Measurements from ENCODE around the gene GREB1L. TPM values are rescaled to one million over a fixed set of nuclear protein-coding genes. Genes with fewer than 3 reads are reported as not detected.
A peak's percentile ranks its signal among the peaks of the same experiment; 100 is the strongest.

The GREB1L gene
- total RNA-seq: 10 to 100 TPM in 1 of 2 donors, 1 to 10 TPM in 1; 2.0 to 21.6 TPM

- intact Hi-C loops (cut with DNase I): loop anchor here (10.0 kb wide), 2 partner anchors 123 to 203 kb away; no protein-coding TSS in a partner anchor
- Histone ChIP-seq H3K4me3 (peak within 1 kb of the TSS; percentile 51 to 58), H3K9me3 (no peaks in the 10 kb centered on the region), H3K27me3 (replicated peaks; ENCODE audit: insufficient read depth) (no peaks in the 10 kb centered on the region), H3K27ac (peak within 1 kb of the TSS; percentile 69 to 71), H3K4me1 (replicated peaks) (no peaks in the 10 kb centered on the region), H3K36me3 (no peaks in the 10 kb centered on the region)
- DNase-seq (ENCODE audit: low spot score): no peak
- 5% methylated on average over 35 of the region's 87 CpGs for WGBS
- TF ChIP-seq POLR2AphosphoS5 (IDR thresholded peaks at IDR 0.05) (no peak), POLR2A (IDR thresholded peaks at IDR 0.05) (no peak), CTCF (IDR thresholded peaks at IDR 0.05) (no peak)
Observed at GRCh38 chr18:21242141-21242779, at the start of gene GREB1L. TSS of gene GREB1L (plus strand) at chr18:21242232. CDS start at chr18:21383519, 141,287 bp downstream.

GRCh38 chr18:21192308-21192624, 49.8 kb upstream of the GREB1L start:
- Histone ChIP-seq H3K4me1 (replicated peaks) (no peaks in the 10 kb centered on the region), H3K36me3 (no peaks in the 10 kb centered on the region), H3K27ac (no peak overlapping the region), H3K4me3 (no peak overlapping the region), H3K27me3 (replicated peaks; ENCODE audit: insufficient read depth) (no peaks in the 10 kb centered on the region), H3K9me3 (no peaks in the 10 kb centered on the region)
- intact Hi-C loops (cut with DNase I): loop anchor here (5.0 to 10.0 kb wide), 2 partner anchors 250 to 763 kb away; no protein-coding TSS in a partner anchor
- DNase-seq (ENCODE audit: low spot score): no peak
- TF ChIP-seq POLR2AphosphoS5 (IDR thresholded peaks at IDR 0.05): no peak
- no peak for TF ChIP-seq POLR2A (IDR thresholded peaks at IDR 0.05)
- no peak for TF ChIP-seq CTCF (IDR thresholded peaks at IDR 0.05)
- 87% methylated on average over 5 of the region's 5 CpGs for WGBS

- no peaks in the 10 kb centered on the region for H3K4me1 ChIP-seq (replicated peaks)
- H3K27ac ChIP-seq: no peak overlapping the region
- H3K36me3 ChIP-seq: no peaks in the 10 kb centered on the region
- no peaks in the 10 kb centered on the region for H3K27me3 ChIP-seq (replicated peaks; ENCODE audit: insufficient read depth)
- intact Hi-C loops (cut with DNase I): loop anchor here (5.0 to 10.0 kb wide), 2 partner anchors 247 to 760 kb away; no protein-coding TSS in a partner anchor
- WGBS: 14% methylated on average over 4 of the region's 4 CpGs
- no peak for DNase-seq (ENCODE audit: low spot score)
- no peaks in the 10 kb centered on the region for H3K9me3 ChIP-seq
- no peak for TF ChIP-seq POLR2AphosphoS5 (IDR thresholded peaks at IDR 0.05)
- no peak for TF ChIP-seq POLR2A (IDR thresholded peaks at IDR 0.05)
- TF ChIP-seq CTCF (IDR thresholded peaks at IDR 0.05): peak in 3 of 4 experiments; percentile 67 to 77 (median 73)
- H3K4me3 ChIP-seq: no peak overlapping the region
Observed at GRCh38 chr18:21194871-21195771, 46.9 kb upstream of the GREB1L start.

- intact Hi-C loops (cut with DNase I): loop anchor here (10.0 kb wide), 1 partner anchor 758 kb away; no protein-coding TSS in a partner anchor
- no peaks in the 10 kb centered on the region for H3K36me3 ChIP-seq
- 48% methylated on average over 1 of the region's 1 CpG for WGBS
- H3K27ac ChIP-seq: no peak overlapping the region
- no peaks in the 10 kb centered on the region for H3K9me3 ChIP-seq
- no peak overlapping the region for H3K4me3 ChIP-seq
- no peaks in the 10 kb centered on the region for H3K27me3 ChIP-seq (replicated peaks; ENCODE audit: insufficient read depth)
- no peak for DNase-seq (ENCODE audit: low spot score)
- no peak for TF ChIP-seq POLR2AphosphoS5 (IDR thresholded peaks at IDR 0.05)
- TF ChIP-seq CTCF (IDR thresholded peaks at IDR 0.05): no peak
- TF ChIP-seq POLR2A (IDR thresholded peaks at IDR 0.05): no peak
- no peaks in the 10 kb centered on the region for H3K4me1 ChIP-seq (replicated peaks)
Observed at GRCh38 chr18:21196426-21196825, 45.6 kb upstream of the GREB1L start.

All from prostate gland (tissue), 2 donors.